ENCODE measurements around the gene CYTH1.

DNA sequence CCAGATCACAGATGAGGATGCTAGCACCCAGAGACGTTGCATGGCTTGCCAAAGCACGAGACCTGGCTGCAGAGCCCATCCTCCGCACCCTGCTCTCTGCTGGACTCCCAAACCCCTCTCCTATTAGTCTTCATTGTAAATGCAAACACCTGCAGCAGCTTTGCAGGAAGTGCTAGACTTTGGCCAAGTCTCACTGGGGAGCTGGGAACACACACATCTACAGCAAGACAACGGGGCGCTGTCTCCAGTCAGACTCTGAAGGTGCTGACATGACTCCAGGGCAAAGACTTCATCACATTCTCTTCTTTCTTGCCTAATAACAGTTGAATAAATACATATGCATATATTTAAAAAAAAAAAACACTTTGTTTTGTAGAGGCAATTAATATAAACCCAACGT is 43.8 kb downstream of the CYTH1 start:
- TF ChIP-seq, protein P1, sequence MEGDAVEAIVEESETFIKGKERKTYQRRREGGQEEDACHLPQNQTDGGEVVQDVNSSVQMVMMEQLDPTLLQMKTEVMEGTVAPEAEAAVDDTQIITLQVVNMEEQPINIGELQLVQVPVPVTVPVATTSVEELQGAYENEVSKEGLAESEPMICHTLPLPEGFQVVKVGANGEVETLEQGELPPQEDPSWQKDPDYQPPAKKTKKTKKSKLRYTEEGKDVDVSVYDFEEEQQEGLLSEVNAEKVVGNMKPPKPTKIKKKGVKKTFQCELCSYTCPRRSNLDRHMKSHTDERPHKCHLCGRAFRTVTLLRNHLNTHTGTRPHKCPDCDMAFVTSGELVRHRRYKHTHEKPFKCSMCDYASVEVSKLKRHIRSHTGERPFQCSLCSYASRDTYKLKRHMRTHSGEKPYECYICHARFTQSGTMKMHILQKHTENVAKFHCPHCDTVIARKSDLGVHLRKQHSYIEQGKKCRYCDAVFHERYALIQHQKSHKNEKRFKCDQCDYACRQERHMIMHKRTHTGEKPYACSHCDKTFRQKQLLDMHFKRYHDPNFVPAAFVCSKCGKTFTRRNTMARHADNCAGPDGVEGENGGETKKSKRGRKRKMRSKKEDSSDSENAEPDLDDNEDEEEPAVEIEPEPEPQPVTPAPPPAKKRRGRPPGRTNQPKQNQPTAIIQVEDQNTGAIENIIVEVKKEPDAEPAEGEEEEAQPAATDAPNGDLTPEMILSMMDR (IDR thresholded peaks at IDR 0.05; ENCODE audit: borderline replicate concordance, extremely low read depth, low read length, poor library complexity, severe bottlenecking) = no peak
- no peak for TF ChIP-seq EZH2 (IDR thresholded peaks at IDR 0.05; ENCODE audit: borderline replicate concordance, low read depth, low read length, severe bottlenecking)

All from DND-41 (cell line).